ENCODE results near the gene CDCA5. TPM values are rescaled to one million over a fixed set of nuclear protein-coding genes. Genes with fewer than 3 reads are reported as not detected.

Gene CDCA5
- total RNA-seq, 1 experiment from 2014 or later: 92.9 TPM

DNA sequence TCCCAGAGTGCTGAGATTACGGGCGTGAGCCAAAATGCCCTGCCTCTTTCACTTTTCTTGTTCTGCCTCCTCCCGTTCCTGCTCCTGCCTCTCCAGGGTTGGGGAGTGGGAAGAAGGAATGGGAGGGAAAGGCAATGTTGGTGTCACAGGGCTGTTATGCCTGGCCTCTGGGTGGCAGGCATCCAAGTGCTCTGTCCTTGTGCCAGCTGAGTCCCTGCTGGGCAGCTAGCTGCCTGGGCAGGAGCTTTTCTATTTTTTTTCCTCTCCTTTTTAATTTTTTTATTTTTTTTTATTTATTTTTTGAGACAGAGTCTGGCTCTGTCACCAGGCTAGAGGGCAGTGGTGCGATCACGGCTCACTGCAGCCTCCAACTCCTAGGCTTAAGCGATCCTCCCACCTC, 46.9 kb downstream of the CDCA5 start:
- Histone ChIP-seq H3K4me1 (ENCODE audit: control insufficient read depth, insufficient read depth, low read length) (peaks cover 5% of the 10 kb centered on the region), H3K4me3 (ENCODE audit: low read depth in 2 of 2, low read length in 2 of 2) (no peak overlapping the region), H3K36me3 (ENCODE audit: control insufficient read depth, insufficient read depth, low read length) (no peaks in the 10 kb centered on the region), H3K27me3 (ENCODE audit: control insufficient read depth, insufficient read depth, low read length) (no peaks in the 10 kb centered on the region), H3K27ac (ENCODE audit: low read length) (no peak overlapping the region), H3K9me3 (ENCODE audit: control insufficient read depth, insufficient read depth, low read depth, low read length) (no peaks in the 10 kb centered on the region)
- ChIA-PET CTCF (no interaction called here), POLR2A (interaction anchor here (0.7 kb wide), 1 partner anchor 19 kb away, joined by 3 read pairs; no protein-coding TSS in a partner anchor)
- no TSS peak for BruUV-seq (replicated peaks)
- no peak for ATAC-seq
- intact Hi-C loops (cut with micrococcal nuclease; ENCODE audit: unreplicated experiment): no loop called here
- no peak for DNase-seq (ENCODE audit: low read depth, low spot score)
- in situ Hi-C loops (cut with HindIII; ENCODE audit: low pct_unique_long_range_greater_than_20kb, low sequenced_read_pairs): no loop called here
- TF ChIP-seq TCF7L2 (IDR thresholded peaks at IDR 0.05; ENCODE audit: low read depth, low read length): no peak
- TF ChIP-seq, protein P1, sequence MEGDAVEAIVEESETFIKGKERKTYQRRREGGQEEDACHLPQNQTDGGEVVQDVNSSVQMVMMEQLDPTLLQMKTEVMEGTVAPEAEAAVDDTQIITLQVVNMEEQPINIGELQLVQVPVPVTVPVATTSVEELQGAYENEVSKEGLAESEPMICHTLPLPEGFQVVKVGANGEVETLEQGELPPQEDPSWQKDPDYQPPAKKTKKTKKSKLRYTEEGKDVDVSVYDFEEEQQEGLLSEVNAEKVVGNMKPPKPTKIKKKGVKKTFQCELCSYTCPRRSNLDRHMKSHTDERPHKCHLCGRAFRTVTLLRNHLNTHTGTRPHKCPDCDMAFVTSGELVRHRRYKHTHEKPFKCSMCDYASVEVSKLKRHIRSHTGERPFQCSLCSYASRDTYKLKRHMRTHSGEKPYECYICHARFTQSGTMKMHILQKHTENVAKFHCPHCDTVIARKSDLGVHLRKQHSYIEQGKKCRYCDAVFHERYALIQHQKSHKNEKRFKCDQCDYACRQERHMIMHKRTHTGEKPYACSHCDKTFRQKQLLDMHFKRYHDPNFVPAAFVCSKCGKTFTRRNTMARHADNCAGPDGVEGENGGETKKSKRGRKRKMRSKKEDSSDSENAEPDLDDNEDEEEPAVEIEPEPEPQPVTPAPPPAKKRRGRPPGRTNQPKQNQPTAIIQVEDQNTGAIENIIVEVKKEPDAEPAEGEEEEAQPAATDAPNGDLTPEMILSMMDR (IDR thresholded peaks at IDR 0.05): no peak

DNA sequence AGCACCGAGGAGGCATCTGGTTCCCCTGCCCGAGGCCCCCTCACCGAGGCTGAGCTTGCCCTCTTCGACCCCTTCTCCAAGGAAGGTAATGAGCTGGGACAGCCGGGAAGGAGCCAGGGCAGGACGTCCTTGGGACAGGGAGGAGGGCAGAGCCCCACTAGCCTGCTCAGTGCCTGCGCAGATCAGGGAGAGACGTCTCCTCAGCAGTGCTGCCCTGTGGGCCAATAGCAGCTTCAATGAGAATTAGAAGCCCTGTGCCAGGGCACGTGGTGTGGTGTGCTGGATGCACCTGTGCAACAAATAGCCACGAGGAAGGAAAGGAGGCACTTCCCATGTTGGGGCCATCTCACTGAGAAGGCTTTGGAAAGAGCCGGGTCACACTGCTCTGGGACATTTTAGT, 48.3 kb downstream of the CDCA5 start:
- ATAC-seq (no peak), DNase-seq (ENCODE audit: low read depth, low spot score) (no peak)
- BruUV-seq (replicated peaks): no TSS peak
- Histone ChIP-seq H3K36me3 (ENCODE audit: control insufficient read depth, insufficient read depth, low read length) (no peaks in the 10 kb centered on the region), H3K9me3 (ENCODE audit: control insufficient read depth, insufficient read depth, low read depth, low read length) (no peaks in the 10 kb centered on the region), H3K27ac (ENCODE audit: low read length) (no peak overlapping the region), H3K27me3 (ENCODE audit: control insufficient read depth, insufficient read depth, low read length) (no peaks in the 10 kb centered on the region), H3K4me1 (ENCODE audit: control insufficient read depth, insufficient read depth, low read length) (peaks cover 5% of the 10 kb centered on the region), H3K4me3 (ENCODE audit: low read depth in 2 of 2, low read length in 2 of 2) (no peak overlapping the region)
- ChIA-PET CTCF (no interaction called here), POLR2A (interaction anchor here (0.6 kb wide), 1 partner anchor 66 kb away, joined by 3 read pairs; no protein-coding TSS in a partner anchor)
- TF ChIP-seq, protein P1 (IDR thresholded peaks at IDR 0.05): no peak
- TF ChIP-seq TCF7L2 (IDR thresholded peaks at IDR 0.05; ENCODE audit: low read depth, low read length) (no peak), POLR2AphosphoS5 (IDR thresholded peaks at IDR 0.05; ENCODE audit: low read depth, low read length) (no peak), SIN3A (IDR thresholded peaks at IDR 0.05; ENCODE audit: borderline replicate concordance, insufficient read depth, low read depth, low read length) (no peak)
- TF ChIP-seq, protein P2, sequence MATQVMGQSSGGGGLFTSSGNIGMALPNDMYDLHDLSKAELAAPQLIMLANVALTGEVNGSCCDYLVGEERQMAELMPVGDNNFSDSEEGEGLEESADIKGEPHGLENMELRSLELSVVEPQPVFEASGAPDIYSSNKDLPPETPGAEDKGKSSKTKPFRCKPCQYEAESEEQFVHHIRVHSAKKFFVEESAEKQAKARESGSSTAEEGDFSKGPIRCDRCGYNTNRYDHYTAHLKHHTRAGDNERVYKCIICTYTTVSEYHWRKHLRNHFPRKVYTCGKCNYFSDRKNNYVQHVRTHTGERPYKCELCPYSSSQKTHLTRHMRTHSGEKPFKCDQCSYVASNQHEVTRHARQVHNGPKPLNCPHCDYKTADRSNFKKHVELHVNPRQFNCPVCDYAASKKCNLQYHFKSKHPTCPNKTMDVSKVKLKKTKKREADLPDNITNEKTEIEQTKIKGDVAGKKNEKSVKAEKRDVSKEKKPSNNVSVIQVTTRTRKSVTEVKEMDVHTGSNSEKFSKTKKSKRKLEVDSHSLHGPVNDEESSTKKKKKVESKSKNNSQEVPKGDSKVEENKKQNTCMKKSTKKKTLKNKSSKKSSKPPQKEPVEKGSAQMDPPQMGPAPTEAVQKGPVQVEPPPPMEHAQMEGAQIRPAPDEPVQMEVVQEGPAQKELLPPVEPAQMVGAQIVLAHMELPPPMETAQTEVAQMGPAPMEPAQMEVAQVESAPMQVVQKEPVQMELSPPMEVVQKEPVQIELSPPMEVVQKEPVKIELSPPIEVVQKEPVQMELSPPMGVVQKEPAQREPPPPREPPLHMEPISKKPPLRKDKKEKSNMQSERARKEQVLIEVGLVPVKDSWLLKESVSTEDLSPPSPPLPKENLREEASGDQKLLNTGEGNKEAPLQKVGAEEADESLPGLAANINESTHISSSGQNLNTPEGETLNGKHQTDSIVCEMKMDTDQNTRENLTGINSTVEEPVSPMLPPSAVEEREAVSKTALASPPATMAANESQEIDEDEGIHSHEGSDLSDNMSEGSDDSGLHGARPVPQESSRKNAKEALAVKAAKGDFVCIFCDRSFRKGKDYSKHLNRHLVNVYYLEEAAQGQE (IDR thresholded peaks at IDR 0.05; ENCODE audit: insufficient read depth in 1 of 2, low read depth in 2 of 2, low read length in 1 of 2): no peak
- intact Hi-C loops (cut with micrococcal nuclease; ENCODE audit: unreplicated experiment) (no loop called here), in situ Hi-C loops (cut with HindIII; ENCODE audit: low pct_unique_long_range_greater_than_20kb, low sequenced_read_pairs) (no loop called here)

Data from Panc1 (cell line).